Ovary (tissue), 3 donors: ENCODE data around the gene ACADS.

ENCODE experiments used
- POLR2A ChIP-seq: fragments of 450-650 bp; IDR thresholded peaks from one replicate; pipeline ENCODE4 v1.6.1; 2017; ENCODE audit warnings: antibody characterized with exemption, mild to moderate bottlenecking, moderate library complexity
- TF ChIP-seq, protein P1 (sequence below), 3 donors: fragments of 450-650 bp in 2 of 3; fragments of 200-600 bp in 1 of 3; IDR thresholded peaks; one replicate each; pipeline versions ENCODE4 v1.5.1 to v1.8.0; 2016 to 2022; ENCODE audit warnings: antibody characterized with exemption in 3 of 3, mild to moderate bottlenecking in 1 of 3
- donor health status: DM: no; HTN: no; CAD: no.

DNA sequence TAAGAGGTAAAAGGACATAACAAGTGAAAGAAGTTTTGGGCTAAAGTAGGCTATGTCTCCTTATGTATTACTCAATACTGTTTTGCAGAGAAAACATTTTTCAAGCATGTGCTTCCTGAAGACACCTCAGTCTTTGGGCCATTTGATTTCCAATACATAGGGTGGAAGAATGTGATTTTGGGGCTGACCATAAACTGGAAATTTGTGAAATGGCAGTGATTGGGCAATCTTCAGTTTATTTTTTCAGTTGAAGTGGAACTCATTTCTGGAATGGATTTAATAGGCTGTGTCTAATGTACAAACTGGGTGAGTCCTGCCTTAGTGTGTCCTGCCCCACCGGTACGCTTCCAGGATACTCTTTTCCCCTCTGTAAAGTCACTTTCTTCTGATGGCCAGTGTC, 2.8 kb upstream of the ACADS start:
- TF ChIP-seq, protein P1, sequence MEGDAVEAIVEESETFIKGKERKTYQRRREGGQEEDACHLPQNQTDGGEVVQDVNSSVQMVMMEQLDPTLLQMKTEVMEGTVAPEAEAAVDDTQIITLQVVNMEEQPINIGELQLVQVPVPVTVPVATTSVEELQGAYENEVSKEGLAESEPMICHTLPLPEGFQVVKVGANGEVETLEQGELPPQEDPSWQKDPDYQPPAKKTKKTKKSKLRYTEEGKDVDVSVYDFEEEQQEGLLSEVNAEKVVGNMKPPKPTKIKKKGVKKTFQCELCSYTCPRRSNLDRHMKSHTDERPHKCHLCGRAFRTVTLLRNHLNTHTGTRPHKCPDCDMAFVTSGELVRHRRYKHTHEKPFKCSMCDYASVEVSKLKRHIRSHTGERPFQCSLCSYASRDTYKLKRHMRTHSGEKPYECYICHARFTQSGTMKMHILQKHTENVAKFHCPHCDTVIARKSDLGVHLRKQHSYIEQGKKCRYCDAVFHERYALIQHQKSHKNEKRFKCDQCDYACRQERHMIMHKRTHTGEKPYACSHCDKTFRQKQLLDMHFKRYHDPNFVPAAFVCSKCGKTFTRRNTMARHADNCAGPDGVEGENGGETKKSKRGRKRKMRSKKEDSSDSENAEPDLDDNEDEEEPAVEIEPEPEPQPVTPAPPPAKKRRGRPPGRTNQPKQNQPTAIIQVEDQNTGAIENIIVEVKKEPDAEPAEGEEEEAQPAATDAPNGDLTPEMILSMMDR (IDR thresholded peaks at IDR 0.05): no peak
- TF ChIP-seq POLR2A: no peak
